Fibroblast of villous mesenchyme (primary cell): ENCODE measurements around the gene BAAT. TPM values are rescaled to one million over a fixed set of nuclear protein-coding genes. Genes with fewer than 3 reads are reported as not detected.

Source experiments
- DNase-seq: peaks from one replicate; pipeline ENCODE4 v3.0.0-alpha.2; 2010; ENCODE audit warnings: low read depth
- H3K4me3 ChIP-seq: 2 replicates; pipeline ENCODE4 v1.5.1; 2011; ENCODE audit warnings: low read depth, mild to moderate bottlenecking, low read length
- CTCF ChIP-seq: IDR thresholded peaks from 2 replicates; pipeline ENCODE4 v1.5.1; 2012; ENCODE audit warnings: low read depth, mild to moderate bottlenecking, low read length; ENCODE audit not compliant: insufficient read depth
- total RNA-seq: library from RNA; depleted of rRNA; stranded (reverse); fragments of >200 nt; gene quantifications from 2 replicates; pipeline ENCODE4 v1.2.3, GENCODE V29; 2012

Gene BAAT
- total RNA-seq, 1 donor = under 0.01 TPM

- DNase-seq = no peak
- peak overlapping the region; percentile 90 for H3K4me3 ChIP-seq
- TF ChIP-seq CTCF = no peak
Observed at GRCh38 chr9:101399643-101399970, 14.8 kb upstream of the BAAT start.

- DNase-seq = peak; percentile 40
- TF ChIP-seq CTCF = no peak
- H3K4me3 ChIP-seq = peak overlapping the region; percentile 90
Observed at GRCh38 chr9:101398930-101399642, 14.3 kb upstream of the BAAT start.

GRCh38 chr9:101398068-101398929 is 13.5 kb upstream of the BAAT start, which contains the start of the genes MRPL50 and ZNF189:
Gene MRPL50, minus strand, starts transcription at chr9:101398618. Its CDS starts 26 bp downstream, at chr9:101398592.
Gene ZNF189, plus strand, starts transcription at chr9:101398851. Its CDS starts 306 bp downstream, at chr9:101399157.
- no peak for TF ChIP-seq CTCF
- peak; percentile 99 for DNase-seq
- H3K4me3 ChIP-seq = peak within 1 kb of the TSS; percentile 90

- DNase-seq = no peak
- peak overlapping the region; percentile 90 for H3K4me3 ChIP-seq
- no peak for TF ChIP-seq CTCF
Observed at GRCh38 chr9:101397746-101398067, 12.9 kb upstream of the BAAT start.

- H3K4me3 ChIP-seq = no peak overlapping the region
- no peak for TF ChIP-seq CTCF
- no peak for DNase-seq
Observed at GRCh38 chr9:101394687-101395086, 9.9 kb upstream of the BAAT start.

- TF ChIP-seq CTCF = no peak
- no peak overlapping the region for H3K4me3 ChIP-seq
- no peak for DNase-seq
Observed at GRCh38 chr9:101393135-101393534, 8.3 kb upstream of the BAAT start.
